Left renal cortex interstitium (tissue), 4 donors: ENCODE measurements around the gene MTSS2. TPM values are rescaled to one million over a fixed set of nuclear protein-coding genes. Genes with fewer than 3 reads are reported as not detected.
"Not testable (repeated sequence)": the region's sequence is repeated elsewhere in the genome, so short reads cannot be mapped to it uniquely, and the experiment has no call there.

ENCODE experiments used
- DNase-seq, 4 donors: peaks; one replicate each; pipeline ENCODE4 v3.0.0-alpha.2; 2013; ENCODE audit warnings: low read depth in 4 of 4, low spot score in 2 of 4, missing footprints in 1 of 4
- polyA plus RNA-seq, 4 donors: library from polyadenylated mRNA; unstranded; fragments of 120-200 nt; gene quantifications; one replicate each; pipeline ENCODE4 v1.2.1, GENCODE V29; 2013; ENCODE audit not compliant: insufficient read length in 4 of 4

The MTSS2 gene
- polyA plus RNA-seq, 4 donors, result 40.4 to 59.9 (median 46.4) TPM

DNA sequence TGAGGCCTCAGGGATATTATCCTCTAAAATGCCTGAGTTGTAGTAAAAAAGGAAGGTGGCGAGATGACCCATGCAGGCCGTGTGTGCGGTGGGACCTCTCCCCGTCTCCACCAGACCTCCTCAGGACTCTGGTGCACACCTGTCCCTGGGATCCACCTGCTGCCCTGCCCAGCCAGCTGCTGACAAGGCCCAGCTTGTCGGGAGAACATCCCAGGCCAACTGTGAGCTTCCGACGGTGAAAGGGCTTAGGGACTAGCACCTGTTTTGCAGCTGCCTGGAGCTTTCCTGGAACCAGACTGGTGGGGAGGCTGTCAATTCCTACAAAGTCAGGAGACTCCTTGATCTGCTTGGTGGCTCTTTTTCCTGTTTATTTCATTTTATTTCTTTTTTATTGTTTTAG lies 27.9 kb downstream of the MTSS2 start:
- no peak for DNase-seq

DNA sequence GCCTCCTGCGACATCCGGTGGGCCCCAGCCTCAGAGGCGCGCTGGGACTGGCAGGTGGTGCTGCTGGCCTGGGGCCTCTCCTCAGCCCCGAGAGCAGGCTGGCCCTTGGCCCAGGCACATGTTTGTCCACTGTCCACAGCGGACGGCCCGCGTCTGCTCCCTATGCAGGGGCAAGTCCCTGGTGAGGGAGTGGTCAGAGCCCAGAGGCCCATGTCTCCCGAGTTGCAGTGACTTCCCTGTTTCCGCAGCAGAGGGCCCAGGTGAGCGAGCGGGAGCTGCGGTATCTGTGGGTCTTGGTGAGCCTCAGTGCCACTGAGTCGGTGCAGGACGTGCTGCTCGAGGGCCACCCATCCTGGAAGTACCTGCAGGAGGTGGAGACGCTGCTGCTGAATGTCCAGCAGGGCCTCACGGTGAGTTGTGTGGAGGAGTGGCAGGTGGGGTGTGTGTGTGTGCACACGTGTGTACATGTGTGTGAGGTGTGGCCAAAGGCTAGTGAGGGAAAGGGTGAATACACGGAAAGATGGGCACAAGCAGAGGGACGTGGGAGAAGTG lies 29.1 kb downstream of the MTSS2 start:
- DNase-seq, result no peak

DNA sequence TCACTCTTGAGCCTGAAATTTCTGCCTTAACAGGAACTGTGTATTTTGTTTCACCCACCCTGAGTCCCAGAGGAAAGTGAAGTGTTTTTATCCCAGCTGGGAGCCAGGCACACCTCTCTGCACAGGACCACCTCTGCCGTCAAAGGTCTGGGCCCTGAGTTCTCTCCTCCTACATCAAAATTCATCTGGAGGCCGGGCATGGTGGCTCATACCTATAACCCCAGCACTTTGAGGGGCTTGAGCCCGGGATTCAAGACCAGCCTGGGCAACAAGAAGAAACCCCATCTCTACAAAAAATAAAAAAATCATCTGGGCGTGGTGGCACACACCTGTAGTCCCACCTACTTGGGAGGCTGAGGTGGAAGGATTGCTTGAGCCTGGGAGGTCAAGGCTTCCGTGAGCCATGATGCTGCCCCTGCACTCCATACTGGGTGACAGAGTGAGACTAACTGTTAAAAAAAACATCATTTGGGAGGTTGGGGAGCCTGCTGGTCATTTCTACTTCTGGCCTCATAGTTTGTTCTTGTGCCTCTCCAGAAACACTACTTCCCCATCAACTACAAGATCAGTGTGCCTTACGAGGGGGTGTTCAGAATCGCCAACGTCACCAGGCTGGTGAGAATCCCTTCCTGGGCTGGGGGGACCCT lies 29.7 kb downstream of the MTSS2 start:
- no peak for DNase-seq

DNA sequence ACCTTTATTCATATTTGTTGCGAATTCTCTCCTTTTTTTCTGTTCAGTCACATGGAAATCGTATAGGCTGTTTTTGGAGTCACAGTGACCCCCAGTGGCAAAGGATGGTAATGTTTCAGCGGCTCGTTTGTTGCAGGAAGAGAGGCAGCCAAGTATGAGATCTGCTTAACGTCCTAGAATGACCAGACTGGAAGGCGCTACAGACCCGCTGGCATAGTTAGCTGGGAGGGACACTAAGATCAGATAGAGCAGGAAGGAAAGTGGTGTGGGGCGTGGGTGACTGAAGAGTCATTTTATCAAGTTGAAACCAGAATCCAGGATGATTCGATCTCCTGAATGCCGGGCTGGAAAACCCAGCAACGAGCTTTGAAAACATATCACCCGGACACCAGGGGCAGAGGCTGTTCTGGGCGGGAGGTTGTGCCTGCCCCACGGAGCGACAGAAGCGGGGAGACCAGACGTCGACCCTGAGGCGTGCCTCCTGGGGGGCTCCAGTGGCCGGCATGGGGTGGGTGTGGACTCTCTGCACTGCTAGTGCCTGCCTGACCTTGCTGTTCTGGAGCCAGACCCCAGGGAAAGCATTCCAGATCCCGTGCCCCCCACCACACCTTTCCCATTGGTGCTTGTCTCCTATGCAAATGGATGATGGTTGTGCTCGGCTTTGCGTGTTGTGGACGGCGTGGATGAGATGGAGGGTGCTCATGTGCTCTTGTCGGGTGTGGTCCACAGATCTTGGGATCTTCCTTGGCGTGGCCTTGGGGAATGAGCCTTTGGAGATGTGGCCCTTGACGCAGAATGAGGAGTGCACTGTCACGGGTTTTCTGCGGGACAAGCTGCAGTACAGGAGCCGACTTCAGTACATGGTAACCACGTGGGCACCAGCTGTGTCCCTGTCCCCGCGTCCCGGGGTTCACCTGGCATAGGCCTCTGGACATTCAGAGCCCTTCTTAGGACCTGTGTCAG lies 31.8 kb downstream of the MTSS2 start:
- peak; percentile 56 to 90 (median 77) for DNase-seq

DNA sequence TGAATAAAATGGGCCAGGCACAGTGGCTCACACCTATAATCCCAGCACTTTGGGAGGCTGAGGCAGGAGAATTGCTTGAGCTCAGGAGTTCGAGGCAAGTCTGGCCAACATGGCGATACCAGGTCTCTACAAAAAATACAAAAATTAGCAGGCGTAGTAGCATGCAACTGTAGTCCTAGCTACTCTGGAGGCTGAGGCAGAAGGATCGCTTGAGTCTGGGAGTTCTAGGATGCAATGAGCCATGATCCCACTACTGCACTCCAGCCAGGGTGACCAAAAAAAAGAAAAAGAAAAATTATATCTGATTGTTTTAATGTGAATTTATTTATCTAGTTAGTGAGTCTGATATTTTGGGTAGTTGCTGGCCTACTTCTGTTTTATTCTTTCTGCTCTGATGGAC lies 32.4 kb downstream of the MTSS2 start:
- DNase-seq, result no peak

DNA sequence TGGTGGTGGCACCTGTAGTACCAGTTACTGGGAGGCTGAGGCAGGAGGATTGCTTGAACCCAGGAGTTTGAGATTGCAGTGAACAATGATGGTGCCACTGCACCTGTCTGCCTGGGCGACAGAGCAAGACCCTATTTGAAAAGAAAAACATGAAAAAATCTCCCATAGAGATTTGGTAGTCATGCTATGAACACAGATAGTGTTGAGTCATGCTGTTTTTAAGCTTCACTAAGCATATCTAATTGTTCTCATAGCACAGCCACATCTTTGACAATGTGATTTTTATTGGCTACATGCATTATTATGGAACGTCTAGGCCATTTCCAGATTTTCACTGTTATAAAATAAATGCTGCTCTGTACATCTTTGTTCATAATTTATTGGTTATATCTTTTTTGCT lies 33.5 kb downstream of the MTSS2 start:
- no peak for DNase-seq

DNA sequence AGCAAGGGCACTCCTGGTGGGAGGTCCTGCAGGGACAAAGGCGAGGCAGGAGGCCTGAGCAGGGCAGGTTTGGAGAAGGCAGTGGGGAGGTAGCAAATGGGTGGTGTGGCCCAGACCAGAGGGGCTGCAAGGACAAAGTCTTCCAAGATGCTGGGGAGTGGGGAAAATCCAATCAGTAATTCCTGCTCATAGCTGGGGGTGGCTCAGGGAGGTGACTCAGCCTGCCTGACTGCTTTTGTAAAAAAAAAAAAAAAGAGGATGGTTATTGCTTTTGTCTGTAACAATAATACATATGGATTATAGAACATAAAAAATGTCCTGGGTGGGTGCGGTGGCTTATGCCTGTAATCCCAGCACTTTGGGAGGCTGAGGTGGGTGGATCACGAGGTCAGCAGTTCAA lies 34.3 kb downstream of the MTSS2 start:
- no peak for DNase-seq

DNA sequence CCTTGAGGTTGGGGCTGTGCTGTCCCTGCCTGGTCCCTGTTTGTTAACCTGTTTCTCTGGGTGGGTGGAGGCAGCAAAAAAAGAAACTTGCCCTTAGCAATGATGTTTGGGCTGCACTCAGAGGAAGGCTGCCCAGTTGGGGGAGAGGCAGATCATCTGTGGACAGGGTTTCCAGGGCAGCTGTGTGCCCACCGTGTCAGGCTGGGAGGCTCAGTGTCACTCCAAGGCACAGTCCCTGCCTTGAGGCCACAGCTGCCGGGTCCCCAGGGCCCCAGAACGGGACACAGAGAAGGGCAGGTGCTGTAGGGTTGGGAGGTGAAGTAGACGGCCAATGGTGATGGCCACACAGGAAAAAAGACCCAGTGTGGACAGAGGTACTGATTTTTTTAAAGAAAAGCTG lies 35.6 kb downstream of the MTSS2 start:
- no peak for DNase-seq

DNA sequence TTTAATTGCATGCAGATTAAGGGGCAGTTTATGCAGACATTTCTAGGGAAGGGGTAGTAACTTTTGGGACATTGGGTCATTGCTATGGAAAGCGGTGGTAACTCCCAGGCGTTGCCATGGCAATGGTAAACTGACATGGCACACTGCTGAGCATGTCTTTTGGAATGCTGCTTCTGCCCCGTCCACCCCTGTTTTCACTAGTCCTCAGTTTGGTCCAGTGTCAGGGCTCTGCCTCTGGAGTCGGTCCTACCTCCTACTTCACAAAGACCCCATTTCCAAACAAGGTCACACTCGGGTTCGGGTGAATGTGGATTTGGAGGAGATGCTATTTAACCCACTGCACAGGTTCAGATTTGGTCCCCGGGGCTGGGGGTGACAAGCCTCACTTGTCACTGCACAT lies 36.6 kb downstream of the MTSS2 start:
- no peak for DNase-seq

DNA sequence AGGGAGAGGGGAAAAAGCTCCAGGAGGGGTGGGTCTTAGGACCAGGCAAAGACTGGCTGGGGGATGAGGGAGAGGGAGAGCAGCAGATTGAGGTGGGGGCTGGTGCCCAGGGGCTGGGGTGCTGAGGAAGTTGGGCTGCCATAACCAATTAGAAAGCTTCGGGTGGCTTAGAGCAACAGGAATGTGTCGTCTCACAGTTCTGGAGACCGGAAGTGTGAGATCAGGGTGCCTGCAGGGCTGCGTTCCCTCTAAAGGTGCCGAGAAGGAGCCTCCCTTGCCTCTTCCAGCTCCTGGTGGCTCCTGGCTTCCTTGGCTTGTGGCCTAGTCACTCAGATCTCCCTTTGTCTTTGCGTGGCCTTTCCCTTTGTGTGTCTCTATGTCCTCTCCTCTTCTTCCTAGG lies 37.2 kb downstream of the MTSS2 start:
- DNase-seq, result no peak

DNA sequence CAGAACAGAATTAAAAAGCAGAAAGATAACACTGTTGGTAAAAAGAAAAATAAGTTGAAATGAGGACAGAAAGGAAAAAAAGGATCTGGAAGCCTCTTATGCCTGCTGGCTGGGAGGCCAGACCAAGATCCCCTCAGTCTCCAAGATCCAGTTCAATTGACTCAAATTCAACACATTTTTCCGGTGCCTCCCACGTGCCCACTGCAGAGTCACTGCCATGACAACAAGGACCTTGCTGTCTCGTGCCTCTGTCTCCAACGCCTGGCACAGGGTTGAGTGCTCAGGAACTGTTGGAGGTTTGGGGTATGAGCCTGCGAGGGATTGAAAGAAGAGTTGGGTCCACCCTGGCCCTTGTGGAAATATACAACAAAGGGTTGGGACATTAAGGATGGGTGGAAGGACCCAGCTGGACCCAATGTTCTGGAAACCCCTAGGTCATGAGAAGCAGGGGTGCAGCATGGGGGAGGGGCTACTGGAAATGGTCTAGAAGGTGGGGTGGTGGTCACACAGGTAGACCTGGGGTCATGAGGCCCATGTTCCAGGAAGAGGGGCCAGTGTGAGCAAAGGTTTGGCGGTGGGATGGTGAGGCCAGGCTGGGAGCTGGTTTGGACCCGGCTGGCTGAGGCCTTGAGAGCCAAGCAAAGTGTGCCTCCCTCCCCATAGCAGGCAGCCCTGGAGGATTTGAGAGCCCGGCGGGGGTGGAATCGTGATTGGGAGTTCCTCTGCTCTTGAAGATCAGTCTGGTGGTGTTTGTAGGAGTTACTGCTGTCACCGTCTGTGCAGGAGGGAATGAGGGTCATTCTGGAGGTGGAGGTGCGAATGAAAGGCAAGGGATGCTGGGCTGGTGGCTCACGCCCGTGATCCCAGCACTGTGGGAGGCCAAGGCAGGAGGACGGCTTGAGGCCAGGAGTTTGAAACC lies 38.2 kb downstream of the MTSS2 start:
- no peak for DNase-seq

DNA sequence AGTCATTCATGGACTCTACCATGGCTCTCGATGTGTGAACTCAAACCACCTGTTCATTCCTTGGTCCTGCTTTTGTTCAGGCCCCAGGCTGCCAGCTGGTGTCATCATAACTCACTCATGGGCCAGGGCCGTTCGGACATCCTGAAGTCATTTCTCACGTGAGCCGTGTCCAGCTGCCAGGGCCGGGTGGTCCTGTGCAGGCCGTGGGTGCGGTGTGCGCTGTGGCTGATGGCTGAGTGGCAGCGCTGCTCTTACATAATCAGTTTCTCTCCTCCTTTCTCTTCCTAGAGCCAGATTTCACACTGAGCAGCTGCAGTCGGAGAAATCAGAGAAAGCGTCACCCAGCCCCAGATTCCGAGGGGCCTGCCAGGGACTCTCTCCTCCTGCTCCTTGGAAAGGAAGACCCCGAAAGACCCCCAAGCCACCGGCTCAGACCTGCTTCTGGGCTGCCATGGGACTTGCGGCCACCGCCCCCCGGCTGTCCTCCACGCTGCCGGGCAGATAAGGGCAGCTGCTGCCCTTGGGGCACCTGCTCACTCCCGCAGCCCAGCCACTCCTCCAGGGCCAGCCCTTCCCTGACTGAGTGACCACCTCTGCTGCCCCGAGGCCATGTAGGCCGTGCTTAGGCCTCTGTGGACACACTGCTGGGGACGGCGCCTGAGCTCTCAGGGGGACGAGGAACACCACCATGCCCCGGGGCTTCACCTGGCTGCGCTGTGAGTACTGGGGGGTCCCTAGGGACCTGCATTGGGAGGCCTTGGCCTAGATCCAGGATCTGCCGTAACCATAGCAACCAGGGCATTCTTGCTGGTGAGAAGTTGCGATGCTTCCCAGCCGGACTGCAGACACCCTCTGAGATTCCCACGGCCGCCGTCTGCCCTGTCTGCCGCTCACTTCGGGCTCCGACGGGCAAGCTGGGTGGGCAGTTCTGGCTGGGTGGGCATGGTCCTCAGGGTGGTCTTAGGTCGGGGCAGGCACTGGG lies 39.3 kb downstream of the MTSS2 start, which contains the start of gene IL34:
TSS of gene IL34 (plus strand) at position 300 of the 982 bp plus-strand sequence. CDS start at position 689, 389 bp downstream.
- DNase-seq, result no peak

DNA sequence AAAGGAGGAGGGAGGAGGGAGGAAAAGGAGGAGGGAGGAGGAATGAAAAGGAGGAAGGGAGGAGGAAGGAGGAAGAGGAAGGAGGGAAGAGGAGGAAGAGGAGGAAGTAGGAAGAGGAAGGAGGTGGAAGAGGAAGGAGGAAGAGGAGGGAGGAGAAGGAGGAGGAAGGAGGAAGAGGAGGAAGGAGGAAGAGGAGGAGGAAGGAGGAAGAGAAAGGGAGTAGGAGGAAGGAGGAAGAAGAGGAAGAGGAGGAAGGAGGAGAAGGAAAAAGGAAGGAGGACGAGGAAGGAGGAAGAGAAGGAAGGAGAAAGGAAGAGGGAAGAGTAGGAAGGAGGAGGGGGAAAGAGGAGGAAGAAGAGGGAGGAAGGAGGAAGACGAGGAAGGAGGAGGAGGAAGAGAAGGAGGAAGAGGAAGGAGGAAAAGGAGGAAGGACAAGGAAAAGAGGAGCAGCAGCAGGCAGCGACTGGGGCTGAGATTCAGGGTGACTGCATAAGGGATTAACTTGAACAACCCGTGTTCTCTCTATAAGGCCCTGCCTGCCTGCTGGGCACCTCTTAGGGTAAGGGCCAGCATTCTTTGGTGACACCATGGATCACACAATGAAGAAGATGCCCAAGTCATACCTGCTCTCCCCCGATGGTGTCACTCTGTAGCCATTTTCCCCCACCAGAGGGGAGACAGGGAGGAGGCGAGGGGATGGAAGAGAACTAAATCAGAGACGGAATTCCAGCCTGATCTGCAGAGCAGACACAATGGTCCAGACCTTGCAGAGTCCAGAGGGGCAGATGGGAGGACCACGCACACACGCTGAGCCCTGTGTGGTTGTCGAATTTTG lies 40.9 kb downstream of the MTSS2 start:
- no peak for DNase-seq

DNA sequence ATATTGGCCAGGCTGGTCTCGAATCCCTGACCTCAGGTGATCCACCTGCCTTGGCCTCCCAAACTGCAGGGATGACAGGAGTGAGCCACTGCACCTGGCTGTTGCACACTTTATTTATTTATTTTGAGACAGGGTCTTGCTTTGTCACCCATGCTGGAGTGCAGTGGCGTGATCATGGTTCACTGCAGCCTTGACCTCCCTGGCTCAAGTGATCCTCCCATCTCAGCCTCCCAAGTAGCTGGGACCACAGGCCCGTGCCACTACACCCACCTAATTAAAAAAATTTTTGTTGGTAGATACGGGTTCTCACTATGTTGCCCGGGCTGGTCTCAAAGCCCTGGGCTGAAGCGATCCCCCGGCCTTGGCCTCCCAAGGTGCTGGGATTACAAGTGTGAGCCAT lies 42.6 kb downstream of the MTSS2 start:
- DNase-seq, result not testable (repeated sequence)

DNA sequence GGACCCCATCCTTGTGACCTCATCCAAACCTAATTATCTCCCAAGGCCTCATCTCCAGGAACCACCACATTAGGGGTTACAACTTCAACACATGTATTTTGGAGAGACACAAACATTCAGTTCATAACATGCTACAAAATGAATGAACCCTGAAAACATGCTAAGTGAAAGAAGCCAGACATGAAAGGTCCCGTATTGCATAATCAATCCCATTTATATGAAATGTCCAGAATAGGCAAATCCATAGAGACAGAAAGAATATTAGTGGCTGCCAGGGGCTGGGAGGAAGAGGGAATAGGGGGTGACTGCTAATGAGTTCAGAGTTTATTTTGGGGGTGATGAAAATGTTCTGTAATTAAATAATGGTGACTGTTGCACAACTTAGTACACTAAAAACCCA lies 43.2 kb downstream of the MTSS2 start:
- no peak for DNase-seq

DNA sequence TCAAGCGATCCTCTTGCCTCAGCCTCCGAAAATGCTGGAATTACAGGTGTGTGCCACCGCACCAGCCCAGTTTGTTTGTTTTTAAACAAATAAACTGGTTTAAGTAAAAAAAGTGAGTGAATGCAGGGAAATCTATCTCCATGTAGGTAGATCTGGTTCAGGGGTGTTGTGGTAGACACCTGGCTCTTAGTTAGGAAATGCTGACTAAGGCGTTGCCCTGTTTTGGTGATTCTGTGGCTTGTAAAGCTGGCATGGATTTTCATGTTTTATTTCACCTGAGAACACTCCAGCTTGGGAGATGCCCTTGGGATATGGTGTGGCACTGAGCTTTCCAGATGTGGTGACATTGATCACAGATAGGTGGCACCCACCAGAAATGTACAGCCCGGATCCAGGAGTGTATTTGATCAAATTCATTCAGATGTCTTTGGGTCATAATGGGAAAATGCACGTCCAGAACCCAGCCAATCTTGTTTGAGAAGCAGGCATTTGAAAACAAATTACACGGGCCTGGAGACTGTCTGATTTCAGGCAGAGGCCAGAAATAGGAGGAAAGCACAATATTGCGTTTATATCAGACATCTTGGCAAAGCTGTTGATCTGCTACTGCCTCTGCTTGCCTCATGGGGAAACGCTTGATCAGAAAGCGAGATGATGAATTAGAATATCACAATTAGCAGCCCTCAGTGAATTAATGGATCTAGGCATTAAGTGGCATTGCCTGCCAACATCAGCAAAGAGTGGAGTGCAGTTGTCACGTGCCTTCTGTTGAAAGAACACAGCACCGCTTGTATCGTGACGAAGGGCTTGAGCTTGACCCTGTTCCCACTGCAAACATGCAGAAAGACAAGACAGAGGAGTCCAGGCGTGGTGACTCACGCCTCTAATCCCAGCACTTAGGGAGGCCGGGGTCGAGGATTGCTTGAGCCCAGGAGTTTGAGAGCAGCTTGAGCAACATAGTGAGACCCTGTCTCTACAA lies 46.8 kb downstream of the MTSS2 start:
- no peak for DNase-seq
